GM19035 (cell line): ENCODE measurements around the gene SSTR4.
"Not testable (repeated sequence)": the region's sequence is repeated elsewhere in the genome, so short reads cannot be mapped to it uniquely, and the experiment has no call there.

Experiments used
- ATAC-seq: cut with Tn5 transposase; IDR thresholded peaks from one replicate; pipeline ENCODE4 v1.9.1; 2021; ENCODE audit not compliant: unreplicated experiment

SSTR4 gene, protein sequence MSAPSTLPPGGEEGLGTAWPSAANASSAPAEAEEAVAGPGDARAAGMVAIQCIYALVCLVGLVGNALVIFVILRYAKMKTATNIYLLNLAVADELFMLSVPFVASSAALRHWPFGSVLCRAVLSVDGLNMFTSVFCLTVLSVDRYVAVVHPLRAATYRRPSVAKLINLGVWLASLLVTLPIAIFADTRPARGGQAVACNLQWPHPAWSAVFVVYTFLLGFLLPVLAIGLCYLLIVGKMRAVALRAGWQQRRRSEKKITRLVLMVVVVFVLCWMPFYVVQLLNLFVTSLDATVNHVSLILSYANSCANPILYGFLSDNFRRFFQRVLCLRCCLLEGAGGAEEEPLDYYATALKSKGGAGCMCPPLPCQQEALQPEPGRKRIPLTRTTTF

DNA sequence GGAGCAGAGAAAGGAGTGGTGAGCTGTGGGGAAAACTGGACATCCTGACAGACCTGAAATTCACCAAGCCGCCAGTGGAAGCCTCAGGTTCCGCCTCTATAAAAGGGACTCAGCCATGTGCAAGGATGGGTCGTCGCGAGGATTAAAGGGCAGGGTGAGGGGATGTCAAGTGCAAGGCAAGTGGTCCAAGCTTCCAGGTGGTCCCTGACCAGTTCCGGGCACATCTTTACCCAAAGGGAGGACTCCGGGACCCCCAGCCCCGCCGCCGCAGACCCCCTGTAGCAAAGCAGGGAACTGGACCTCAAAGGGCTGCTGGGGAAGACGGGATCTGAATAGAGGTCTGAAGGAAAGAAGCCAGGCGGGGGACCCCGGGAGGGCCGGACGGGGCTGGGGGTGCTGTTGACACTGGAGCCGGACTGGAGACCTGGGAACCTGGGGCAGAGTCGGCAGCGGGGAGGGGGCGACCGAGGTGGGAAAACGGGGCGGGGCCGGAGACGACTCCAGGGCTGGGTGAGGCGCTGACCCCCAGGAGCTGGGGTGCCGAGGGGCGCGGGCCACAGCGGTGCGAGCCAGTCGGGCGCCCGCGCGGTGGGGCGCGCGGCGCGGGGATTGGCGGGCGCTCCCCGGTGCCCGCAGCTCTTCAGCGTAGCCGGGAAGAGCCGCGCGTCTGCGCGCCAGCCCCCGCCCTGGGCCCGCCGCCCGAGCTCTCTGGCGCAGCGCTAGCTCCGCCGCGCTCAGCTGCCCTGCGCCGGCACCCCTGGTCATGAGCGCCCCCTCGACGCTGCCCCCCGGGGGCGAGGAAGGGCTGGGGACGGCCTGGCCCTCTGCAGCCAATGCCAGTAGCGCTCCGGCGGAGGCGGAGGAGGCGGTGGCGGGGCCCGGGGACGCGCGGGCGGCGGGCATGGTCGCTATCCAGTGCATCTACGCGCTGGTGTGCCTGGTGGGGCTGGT lies at the start of gene SSTR4:
Gene SSTR4, plus strand, starts transcription at position 592 of the 951 bp plus-strand sequence. Its CDS starts 172 bp downstream, at position 764.
- no peak for ATAC-seq

GRCh38 chr20:22986601-22987000 lies 48.5 kb upstream of the SSTR4 start:
- no peak for ATAC-seq

GRCh38 chr20:22991424-22991823 lies 43.7 kb upstream of the SSTR4 start:
- ATAC-seq = not testable (repeated sequence)

DNA sequence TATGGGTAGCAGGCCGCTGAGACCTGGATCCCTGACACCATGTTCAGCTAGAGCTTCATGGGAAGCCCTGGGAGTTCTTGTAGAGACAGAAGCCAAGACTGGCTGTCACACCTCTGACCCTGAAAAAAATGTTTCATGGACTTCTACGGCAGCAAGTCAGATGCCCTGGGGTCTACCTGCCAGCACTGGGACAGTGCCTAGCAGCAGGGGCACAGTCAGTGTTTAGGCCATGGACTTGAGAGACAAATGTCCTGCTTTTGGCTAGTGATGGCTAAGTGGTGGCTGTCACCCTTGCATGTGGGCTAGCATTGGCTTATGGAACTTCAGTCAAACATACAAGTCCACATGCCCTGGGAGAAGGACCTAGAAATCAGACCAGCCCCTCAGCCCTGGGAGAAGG lies 41.3 kb upstream of the SSTR4 start:
- no peak for ATAC-seq

DNA sequence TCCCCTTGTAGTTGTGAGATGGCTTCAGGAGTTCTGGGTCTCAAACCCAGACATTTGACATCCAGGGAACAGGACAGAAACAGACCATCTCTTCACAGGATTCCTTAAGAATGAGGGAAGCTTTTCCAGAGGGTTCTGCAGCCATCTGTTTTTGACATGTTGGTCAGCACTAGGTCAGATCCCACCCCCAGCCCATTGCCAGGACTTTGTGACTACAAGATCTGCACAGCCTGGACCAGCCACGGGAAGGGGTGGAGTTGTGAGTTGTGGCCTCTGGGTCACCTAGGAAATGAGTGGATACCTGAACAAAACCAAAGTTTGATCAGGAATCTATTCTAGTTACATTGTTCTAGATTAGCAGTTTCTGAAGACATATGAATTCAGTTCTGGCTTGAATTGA lies 39.2 kb upstream of the SSTR4 start:
- ATAC-seq = no peak

DNA sequence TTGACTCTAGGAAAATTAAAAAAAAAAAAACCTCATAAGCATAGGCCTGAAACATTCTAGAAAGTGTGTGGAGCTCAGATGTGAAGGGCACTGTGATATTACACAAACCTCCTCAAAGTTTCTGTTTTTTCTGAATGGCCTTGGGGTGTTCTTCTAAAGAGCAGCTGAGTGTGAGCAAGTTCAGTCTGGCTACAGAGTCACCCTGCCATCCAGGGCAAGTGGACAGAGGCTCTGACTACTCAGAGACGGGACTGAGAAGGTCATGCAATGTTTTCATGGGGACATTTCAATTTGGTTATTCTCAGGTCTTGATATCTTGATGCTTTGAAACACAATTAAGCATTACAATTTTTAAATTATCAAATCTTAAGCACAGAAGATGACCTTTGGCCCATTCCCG lies 36.6 kb upstream of the SSTR4 start:
- ATAC-seq = no peak

DNA sequence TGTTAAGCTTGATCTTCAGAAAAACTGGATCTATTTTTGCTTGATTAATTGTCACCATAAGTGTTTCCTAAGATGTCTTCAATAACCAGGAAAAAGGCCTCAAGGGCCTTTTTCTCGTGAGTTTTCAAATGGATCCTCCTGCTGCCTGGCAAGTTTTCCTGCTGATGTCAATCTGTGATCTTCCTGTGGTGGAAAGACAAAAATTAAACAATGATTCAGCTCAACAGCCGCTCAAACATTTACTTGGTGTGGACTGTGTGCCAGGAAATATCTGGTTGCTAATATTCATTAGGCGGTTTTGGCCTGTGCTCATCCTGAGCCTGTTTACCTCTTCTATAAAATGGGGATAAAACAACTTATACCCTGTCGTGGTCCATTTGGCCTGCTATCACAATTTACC lies 35.4 kb upstream of the SSTR4 start:
- ATAC-seq = no peak

- ATAC-seq = no peak
Measured at GRCh38 chr20:23000232-23000947, 34.7 kb upstream of the SSTR4 start.

DNA sequence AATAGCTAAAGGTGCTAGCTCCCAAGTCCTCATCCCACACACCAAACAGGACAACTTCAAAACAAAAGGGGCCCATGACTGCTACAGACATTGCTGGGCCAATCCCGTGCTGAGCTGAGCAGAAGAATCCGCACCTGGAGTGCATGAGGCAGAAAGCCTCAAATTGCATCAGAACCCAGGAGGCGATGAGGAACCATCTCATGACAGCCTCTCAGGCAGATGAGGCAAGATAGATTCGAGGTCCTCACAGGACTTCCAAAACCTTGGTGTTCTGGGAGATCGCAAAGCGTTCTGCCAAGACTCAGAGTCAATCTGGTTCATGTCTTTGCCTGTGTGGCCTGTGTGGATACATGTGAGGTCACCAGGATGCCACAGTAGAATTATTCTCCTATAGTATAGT lies 32.8 kb upstream of the SSTR4 start:
- no peak for ATAC-seq

GRCh38 chr20:23003077-23003635 lies 32.0 kb upstream of the SSTR4 start:
- ATAC-seq = no peak

DNA sequence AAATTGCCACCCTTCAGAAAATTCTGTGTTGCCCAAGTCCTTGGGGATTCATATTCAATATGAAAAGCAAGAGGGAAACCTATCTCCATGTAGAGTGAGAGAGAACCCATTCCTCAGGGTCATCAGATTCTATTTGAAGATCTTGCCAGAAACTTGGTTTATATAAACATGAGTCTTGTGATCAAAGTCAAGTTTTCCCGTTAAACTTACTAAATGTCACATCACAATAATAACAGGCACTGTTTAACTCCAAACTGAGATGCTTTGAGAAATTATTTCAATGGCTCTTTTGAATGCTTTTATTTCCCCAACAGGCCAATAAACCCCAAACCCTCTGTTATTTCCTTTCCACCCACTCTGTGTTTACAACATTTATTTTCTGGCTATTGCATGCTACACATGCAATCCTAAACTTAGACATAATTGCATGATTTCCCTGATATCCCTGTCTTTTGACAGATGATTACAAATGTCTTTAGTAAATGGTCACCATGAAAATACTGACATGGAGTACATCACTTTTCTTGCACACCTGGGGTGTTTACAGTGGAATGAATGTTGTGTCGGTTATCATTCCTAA lies 31.1 kb upstream of the SSTR4 start:
- ATAC-seq = no peak

- no peak for ATAC-seq
Measured at GRCh38 chr20:23005776-23006175, 29.3 kb upstream of the SSTR4 start.

GRCh38 chr20:23007462-23007861 lies 27.6 kb upstream of the SSTR4 start:
- no peak for ATAC-seq

GRCh38 chr20:23007886-23008655 lies 27.0 kb upstream of the SSTR4 start:
- no peak for ATAC-seq

DNA sequence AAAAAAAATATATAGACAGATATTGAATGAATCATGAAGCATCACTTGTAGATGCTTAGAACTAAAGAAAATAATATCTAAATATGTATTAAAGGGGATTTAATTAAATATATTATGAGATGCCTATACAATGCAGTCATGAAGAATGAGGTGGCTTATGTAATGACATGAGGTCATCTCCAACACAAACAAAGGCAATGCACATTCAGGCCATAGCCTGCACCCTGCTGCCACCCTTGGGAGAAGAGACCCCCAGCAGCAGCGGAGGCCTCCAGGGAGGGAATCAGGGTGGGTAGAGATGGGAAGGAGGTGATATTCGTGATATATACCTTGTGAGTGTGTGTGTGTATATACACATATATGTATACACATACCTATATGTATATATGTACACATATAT lies 26.4 kb upstream of the SSTR4 start:
- ATAC-seq = no peak

GRCh38 chr20:23009636-23010035 lies 25.5 kb upstream of the SSTR4 start:
- ATAC-seq = no peak

GRCh38 chr20:23010096-23010495 lies 25.0 kb upstream of the SSTR4 start:
- no peak for ATAC-seq

DNA sequence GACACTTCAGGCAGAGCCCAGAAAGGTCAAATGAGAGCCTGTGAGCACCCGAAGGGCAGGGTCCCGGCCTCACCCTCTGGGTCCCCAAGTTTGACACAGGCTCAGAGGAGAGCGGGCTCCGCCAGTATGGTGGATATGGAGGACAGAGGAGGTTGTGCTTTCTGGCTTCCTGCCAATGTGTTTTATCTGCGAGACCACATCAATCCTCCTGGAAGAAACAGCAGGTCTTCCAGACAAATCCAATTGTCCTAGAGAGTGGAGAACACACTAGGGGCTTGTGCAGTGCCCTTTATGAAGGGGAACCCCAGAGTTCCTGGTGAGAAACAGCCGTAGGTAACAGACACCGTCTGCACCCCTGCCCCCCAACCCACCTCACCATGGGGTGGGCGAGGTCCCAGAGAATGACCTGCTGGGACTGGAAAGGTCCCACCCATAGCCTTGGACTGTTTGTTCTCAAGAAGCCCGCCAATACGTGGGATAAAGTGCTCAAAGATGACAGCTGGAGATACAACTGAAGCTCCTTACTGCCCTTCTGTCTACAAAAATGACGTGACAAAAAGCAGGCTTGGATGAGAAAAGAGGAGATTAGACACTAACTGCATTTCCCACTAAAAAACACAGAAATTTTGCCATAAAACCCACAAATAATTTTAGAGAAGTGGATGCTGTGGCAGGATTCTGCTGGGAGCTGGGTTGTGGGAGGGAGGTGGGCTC lies 23.9 kb upstream of the SSTR4 start:
- ATAC-seq = no peak

GRCh38 chr20:23013429-23013828 lies 21.7 kb upstream of the SSTR4 start:
- no peak for ATAC-seq
